K562 (cell line): Measurements from ENCODE around the gene DCUN1D2. TPM values are rescaled to one million over a fixed set of nuclear protein-coding genes. Genes with fewer than 3 reads are reported as not detected.

Experiments
- BRF2 ChIP-seq: IDR thresholded peaks from 3 replicates; pipeline ENCODE4 v1.6.1; 2011; ENCODE audit warnings: borderline replicate concordance, mild to moderate bottlenecking; ENCODE audit not compliant: insufficient read length, insufficient read depth
- ELK3 ChIP-seq: fragments of 450-650 bp; formaldehyde crosslinking; IDR thresholded peaks from 2 replicates; pipeline ENCODE4 v1.4.0; 2020; ENCODE audit warnings: mild to moderate bottlenecking
- JUNB ChIP-seq: fragments of 450-650 bp; formaldehyde crosslinking; conservative IDR thresholded peaks from 2 replicates; pipeline ENCODE4 v1.4.0; 2020; ENCODE audit warnings: mild to moderate bottlenecking
- KDM1A ChIP-seq, 2 experiments: fragments of 450-650 bp; IDR thresholded peaks; 2 replicates each; pipeline ENCODE4 v1.6.1; 2016; ENCODE audit warnings: mild to moderate bottlenecking in 2 of 2
- KLF10 ChIP-seq: fragments of 250-450 bp; sonication (Bioruptor Pico); IDR thresholded peaks from 2 replicates; pipeline ENCODE4 v1.6.1; 2021; ENCODE audit warnings: matching md5 sums
- MAFF ChIP-seq: IDR thresholded peaks from 2 replicates; pipeline ENCODE4 v1.6.1; 2012; ENCODE audit warnings: low read length, improper control_type of control experiment
- MXI1 ChIP-seq: IDR thresholded peaks from 2 replicates; pipeline ENCODE4 v1.6.1; 2011; ENCODE audit warnings: low read depth, mild to moderate bottlenecking, improper control_type of control experiment, low read length
- NR2C1 ChIP-seq, 2 experiments: fragments of 450-650 bp; IDR thresholded peaks; 2 replicates each; pipeline ENCODE4 v1.6.1; 2017; ENCODE audit warnings: mild to moderate bottlenecking in 2 of 2, antibody characterized with exemption in 1 of 2, inconsistent platforms in 1 of 2, missing compliant biosample characterization in 1 of 2, missing genetic modification characterization in 1 of 2
- PBX2 ChIP-seq, 2 experiments: IDR thresholded peaks in 1 of 2; conservative IDR thresholded peaks in 1 of 2; 2 replicates each; pipeline ENCODE4 v1.6.1; 2016; ENCODE audit warnings: low read depth in 2 of 2, mild to moderate bottlenecking in 1 of 2, missing compliant biosample characterization in 1 of 2, missing genetic modification characterization in 1 of 2, moderate library complexity in 1 of 2
- RREB1 ChIP-seq: fragments of 250-450 bp; sonication (Bioruptor Pico); IDR thresholded peaks from 2 replicates; pipeline ENCODE4 v1.4.0; 2020
- TRIM24 ChIP-seq, 2 experiments: fragments of 450-650 bp; IDR thresholded peaks; 2 replicates each; pipeline ENCODE4 v1.6.1; 2016
- ZNF3 ChIP-seq: fragments of 250-450 bp; sonication (Bioruptor Pico); IDR thresholded peaks from 2 replicates; pipeline ENCODE4 v1.5.0; 2021; ENCODE audit warnings: mild to moderate bottlenecking, moderate library complexity
- ZNF589 ChIP-seq: fragments of 200-800 bp; sonication (Bioruptor generic); IDR thresholded peaks from 2 replicates; pipeline ENCODE4 v1.6.1; 2016; ENCODE audit warnings: low read depth, missing genetic modification characterization, missing compliant biosample characterization
- polyA plus RNA-seq, 8 experiments: library from polyadenylated mRNA; depleted of rRNA in 4 of 8; stranded (reverse) in 5 of 8; unstranded in 3 of 8; fragments of >200 nt; fragmentation: Nextera tagmentation in 2 of 8; fragmentation: Illumina TruSeq in 1 of 8; extraction: Ambion mirVana in 2 of 8; extraction: Trizol in 1 of 8; gene quantifications; 2 replicates each; pipeline versions ENCODE4 v1.2.1 to v1.2.3, GENCODE V29; 2011 to 2014; ENCODE audit warnings: inconsistent platforms in 1 of 8, missing spikeins in 1 of 8
- total RNA-seq, 7 experiments: library from RNA; depleted of rRNA in 6 of 7; stranded (reverse); fragments of >200 nt in 6 of 7; fragmentation: Illumina TruSeq in 2 of 7; extraction: Trizol in 2 of 7; gene quantifications; 2 replicates each; pipeline versions ENCODE4 v1.2.1 to v1.2.3, GENCODE V29; 2011 to 2021; ENCODE audit warnings: low replicate concordance in 1 of 7

Gene DCUN1D2
- total and polyA plus RNA-seq, 9 of the 15 experiments (the other 6 are each of a cell fraction or from before 2014, with no cell fraction given) = 2.1 to 16.8 (median 11.1) TPM

GRCh38 chr13:113493315-113493951 is 2.9 kb upstream of the DCUN1D2 start (continued):
- no peak for TF ChIP-seq KLF10 (CRISPR knock-in tag)
- no peak for TF ChIP-seq BRF2
- TF ChIP-seq KDM1A (IDR thresholded peaks at IDR 0.05) = peak in 1 of 2 experiments; percentile 76; a peak in 2 of 4 replicates
- TF ChIP-seq ZNF3 = no peak
- TF ChIP-seq RREB1 (CRISPR knock-in tag) = no peak
- TF ChIP-seq ELK3 (CRISPR knock-in tag) = no peak
- 0 out of 2 replicates have a peak, but pooled peaks have one; percentile 55 for TF ChIP-seq MXI1
- TF ChIP-seq ZNF589 (CRISPR knock-in tag) = peak; percentile 53; the same call in 1 of the 2 replicates
- TF ChIP-seq TRIM24 (IDR thresholded peaks at IDR 0.05) = no peak; a peak in 1 of 4 replicates
- 0 out of 2 replicates have a peak, but pooled peaks have one; percentile 19 for TF ChIP-seq JUNB
- no peak for TF ChIP-seq PBX2 (CRISPR knock-in tag; IDR thresholded peaks at IDR 0.05; ENCODE audit: low read depth)
- peak; percentile 68 for TF ChIP-seq PBX2 (tag; conservative IDR thresholded peaks at IDR 0.05; ENCODE audit: low read depth)
- TF ChIP-seq MAFF = peak; percentile 50; the same call in 1 of the 2 replicates
- no peak for TF ChIP-seq NR2C1 (IDR thresholded peaks at IDR 0.05)
- TF ChIP-seq NR2C1 (tag; IDR thresholded peaks at IDR 0.05) = no peak
